Body of pancreas (tissue), 4 donors: ENCODE measurements around the gene MYO1E. TPM values are rescaled to one million over a fixed set of nuclear protein-coding genes. Genes with fewer than 3 reads are reported as not detected.

Source experiments
- ATAC-seq: fragments of 150-250 bp; one replicate; pipeline ENCODE4 v1.9.1; 2016
- DNase-seq, 4 donors: peaks; one replicate each; pipeline ENCODE4 v3.0.0-alpha.2; 2019
- H3K27ac ChIP-seq, 4 donors: fragments of 200-600 bp; sonication (generic); 1 replicate in 3 of 4; 2 replicates in 1 of 4; pipeline versions ENCODE4 v1.5.1 to v1.6.1; 2016 to 2019; ENCODE audit warnings: mild to moderate bottlenecking in 1 of 4, mixed read lengths in 1 of 4, moderate library complexity in 1 of 4
- H3K27me3 ChIP-seq, 2 donors: fragments of 200-600 bp; sonication (generic); one replicate each; pipeline ENCODE4 v1.6.0; 2016; ENCODE audit warnings: mild to moderate bottlenecking in 1 of 2
- H3K36me3 ChIP-seq, 2 donors: fragments of 200-600 bp; sonication (generic); replicated peaks in 1 of 2; 2 replicates each; pipeline ENCODE4 v1.5.1; 2016; ENCODE audit warnings: low read depth in 2 of 2; ENCODE audit not compliant: insufficient read depth in 1 of 2
- H3K4me1 ChIP-seq: fragments of 200-600 bp; sonication (generic); one replicate; pipeline ENCODE4 v1.6.0; 2016
- H3K4me3 ChIP-seq, 2 donors: fragments of 200-600 bp; sonication (generic); 1 replicate in 1 of 2; 2 replicates in 1 of 2; pipeline ENCODE4 v1.5.1; 2016 to 2019
- H3K9me3 ChIP-seq, 3 donors: fragments of 200-600 bp; sonication (generic); 1 replicate in 2 of 3; 2 replicates in 1 of 3; pipeline ENCODE4 v1.5.1; 2016
- POLR2A ChIP-seq, 3 donors: fragments of 450-650 bp; IDR thresholded peaks; one replicate each; pipeline ENCODE4 v1.6.1; 2016; ENCODE audit warnings: antibody characterized with exemption in 3 of 3, mild to moderate bottlenecking in 2 of 3
- WGBS, 2 donors: methylation state at CpG; one replicate each; pipeline ENCODE4 v1.1.5; 2017; 5-methylcytosine and 5-hydroxymethylcytosine counted together
- intact Hi-C: fragments of 100-400 bp; cut with DNase I; formaldehyde crosslinking; loops from one replicate; pipeline ENCODE4 v1.15.1; 2023
- total RNA-seq, 2 donors: library from RNA; depleted of rRNA; stranded (reverse); fragments of >200 nt; gene quantifications; one replicate each; pipeline ENCODE4 v1.1.0, GENCODE V29; 2016
- TF ChIP-seq, protein P1 (sequence below), 7 experiments: fragments of 450-650 bp in 4 of 7; fragments of 200-600 bp in 3 of 7; sonication (generic) in 3 of 7; IDR thresholded peaks; one replicate each; pipeline ENCODE4 v1.5.1; 2016 to 2019; ENCODE audit warnings: antibody characterized with exemption in 7 of 7

The MYO1E gene
- total RNA-seq, 2 donors from 2014 or later, result 14.0 to 48.5 TPM

DNA sequence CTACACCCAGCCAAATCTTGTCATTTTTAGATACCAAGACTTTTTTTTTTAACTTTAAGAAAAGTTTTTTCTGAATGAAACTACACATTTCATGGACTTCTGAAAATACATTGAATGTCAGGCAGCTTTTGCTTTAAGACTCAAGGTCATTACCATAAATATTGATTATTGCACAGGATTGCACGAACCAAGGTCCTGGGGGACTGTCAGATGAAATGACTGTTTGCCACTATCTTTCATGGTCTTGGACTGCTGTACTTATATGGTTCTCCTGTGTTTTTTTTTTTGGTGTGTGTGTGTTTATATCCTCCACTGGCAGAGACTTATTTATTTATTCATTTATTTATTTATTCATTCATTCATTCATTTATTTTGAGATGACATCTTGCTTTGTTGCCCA lies 6.9 kb upstream of the MYO1E start:
- no peak overlapping the region for H3K4me3 ChIP-seq
- ATAC-seq (no peak), DNase-seq (no peak)
- H3K9me3 ChIP-seq, result no peaks in the 10 kb centered on the region
- H3K4me1 ChIP-seq, result no peaks in the 10 kb centered on the region
- 9 to 21% methylated on average over 1 of the region's 1 CpG for WGBS, 2 donors
- no peak overlapping the region for H3K27ac ChIP-seq
- intact Hi-C loops, result no loop called here
- no peaks in the 10 kb centered on the region for H3K27me3 ChIP-seq
- H3K36me3 ChIP-seq, result no peaks in the 10 kb centered on the region
- TF ChIP-seq, protein P1, sequence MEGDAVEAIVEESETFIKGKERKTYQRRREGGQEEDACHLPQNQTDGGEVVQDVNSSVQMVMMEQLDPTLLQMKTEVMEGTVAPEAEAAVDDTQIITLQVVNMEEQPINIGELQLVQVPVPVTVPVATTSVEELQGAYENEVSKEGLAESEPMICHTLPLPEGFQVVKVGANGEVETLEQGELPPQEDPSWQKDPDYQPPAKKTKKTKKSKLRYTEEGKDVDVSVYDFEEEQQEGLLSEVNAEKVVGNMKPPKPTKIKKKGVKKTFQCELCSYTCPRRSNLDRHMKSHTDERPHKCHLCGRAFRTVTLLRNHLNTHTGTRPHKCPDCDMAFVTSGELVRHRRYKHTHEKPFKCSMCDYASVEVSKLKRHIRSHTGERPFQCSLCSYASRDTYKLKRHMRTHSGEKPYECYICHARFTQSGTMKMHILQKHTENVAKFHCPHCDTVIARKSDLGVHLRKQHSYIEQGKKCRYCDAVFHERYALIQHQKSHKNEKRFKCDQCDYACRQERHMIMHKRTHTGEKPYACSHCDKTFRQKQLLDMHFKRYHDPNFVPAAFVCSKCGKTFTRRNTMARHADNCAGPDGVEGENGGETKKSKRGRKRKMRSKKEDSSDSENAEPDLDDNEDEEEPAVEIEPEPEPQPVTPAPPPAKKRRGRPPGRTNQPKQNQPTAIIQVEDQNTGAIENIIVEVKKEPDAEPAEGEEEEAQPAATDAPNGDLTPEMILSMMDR (IDR thresholded peaks at IDR 0.05), result no peak
- no peak for TF ChIP-seq POLR2A (IDR thresholded peaks at IDR 0.05)

DNA sequence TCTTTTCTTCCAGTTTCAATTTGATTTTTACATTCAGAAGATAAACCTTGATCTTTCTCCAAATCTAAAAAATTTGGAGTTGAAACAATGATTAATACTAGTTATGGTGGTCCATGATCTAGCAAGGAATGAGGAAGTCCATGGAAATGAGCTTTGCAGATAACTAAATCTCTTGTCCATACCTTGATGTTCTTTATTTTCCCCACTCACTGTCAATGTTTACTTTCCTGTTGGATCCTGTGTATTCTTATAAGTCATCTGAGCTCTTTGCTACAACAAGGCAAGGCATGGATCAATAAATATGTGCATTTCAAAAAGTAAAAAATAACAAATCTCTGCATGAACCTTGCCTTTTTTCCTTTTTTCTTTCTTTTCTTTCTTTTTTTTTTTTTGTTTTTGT lies 6.2 kb upstream of the MYO1E start:
- ATAC-seq, result no peak
- no peak overlapping the region for H3K27ac ChIP-seq
- DNase-seq, result no peak
- TF ChIP-seq POLR2A (IDR thresholded peaks at IDR 0.05), result no peak
- TF ChIP-seq, protein P1 (IDR thresholded peaks at IDR 0.05), result no peak
- no peaks in the 10 kb centered on the region for H3K9me3 ChIP-seq
- no peaks in the 10 kb centered on the region for H3K36me3 ChIP-seq
- intact Hi-C loops, result no loop called here
- no peaks in the 10 kb centered on the region for H3K4me1 ChIP-seq
- H3K27me3 ChIP-seq, result no peaks in the 10 kb centered on the region
- no peak overlapping the region for H3K4me3 ChIP-seq

DNA sequence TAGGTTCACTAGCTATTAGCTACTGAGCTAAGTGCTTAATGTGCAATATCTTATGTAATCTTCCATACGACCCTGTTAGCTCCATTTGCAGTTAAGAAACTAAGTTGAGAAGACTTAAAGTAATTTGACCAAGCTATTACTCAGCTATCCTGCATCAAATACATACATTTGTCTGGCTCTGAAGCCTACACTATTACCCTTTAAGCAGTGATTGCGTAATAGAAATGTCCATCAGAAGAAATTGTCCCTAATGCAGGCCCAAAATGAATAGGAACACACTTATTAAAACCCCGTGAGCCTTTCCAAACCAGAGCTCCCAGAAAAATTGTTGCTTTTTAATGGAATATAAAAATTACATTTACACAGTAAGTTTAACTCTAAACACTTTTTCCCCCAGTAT lies 5.3 kb upstream of the MYO1E start:
- H3K9me3 ChIP-seq, result no peaks in the 10 kb centered on the region
- H3K36me3 ChIP-seq, result no peaks in the 10 kb centered on the region
- no peaks in the 10 kb centered on the region for H3K4me1 ChIP-seq
- no peak overlapping the region for H3K4me3 ChIP-seq
- intact Hi-C loops, result no loop called here
- no peak for ATAC-seq
- DNase-seq, result no peak
- TF ChIP-seq, protein P1 (IDR thresholded peaks at IDR 0.05), result no peak
- TF ChIP-seq POLR2A (IDR thresholded peaks at IDR 0.05), result no peak
- no peak overlapping the region for H3K27ac ChIP-seq
- H3K27me3 ChIP-seq, result no peaks in the 10 kb centered on the region
- WGBS, 2 donors, result 67 to 77% methylated on average over 3 of the region's 3 CpGs

DNA sequence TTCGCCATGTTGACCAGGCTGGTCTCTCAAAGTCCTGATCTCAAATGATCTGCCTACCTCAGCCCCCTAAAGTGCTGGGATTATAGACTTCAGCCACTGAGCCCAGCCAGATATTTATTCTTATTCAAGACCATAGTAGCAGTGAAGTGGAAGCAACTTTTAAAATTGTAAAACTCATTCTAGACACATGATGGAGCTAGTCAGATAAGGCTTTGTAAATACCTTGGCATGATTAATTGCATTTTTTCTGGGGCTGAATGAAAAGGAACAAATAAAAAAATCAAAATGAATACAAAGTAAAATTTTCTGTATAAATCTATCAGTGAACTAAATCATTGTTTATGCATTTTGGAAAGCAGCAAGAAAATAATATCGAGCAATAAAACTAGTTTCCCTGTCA lies 4.1 kb upstream of the MYO1E start:
- Histone ChIP-seq H3K9me3 (no peaks in the 10 kb centered on the region), H3K36me3 (no peaks in the 10 kb centered on the region), H3K4me3 (no peak overlapping the region), H3K27ac (no peak overlapping the region), H3K27me3 (no peaks in the 10 kb centered on the region), H3K4me1 (no peaks in the 10 kb centered on the region)
- TF ChIP-seq, protein P1 (IDR thresholded peaks at IDR 0.05), result peak in 2 of 7 experiments; percentile 15 to 22
- no peak for TF ChIP-seq POLR2A (IDR thresholded peaks at IDR 0.05)
- no peak for DNase-seq
- ATAC-seq, result no peak
- intact Hi-C loops, result no loop called here
- WGBS, 2 donors, result 58 to 72% methylated on average over 2 of the region's 2 CpGs

DNA sequence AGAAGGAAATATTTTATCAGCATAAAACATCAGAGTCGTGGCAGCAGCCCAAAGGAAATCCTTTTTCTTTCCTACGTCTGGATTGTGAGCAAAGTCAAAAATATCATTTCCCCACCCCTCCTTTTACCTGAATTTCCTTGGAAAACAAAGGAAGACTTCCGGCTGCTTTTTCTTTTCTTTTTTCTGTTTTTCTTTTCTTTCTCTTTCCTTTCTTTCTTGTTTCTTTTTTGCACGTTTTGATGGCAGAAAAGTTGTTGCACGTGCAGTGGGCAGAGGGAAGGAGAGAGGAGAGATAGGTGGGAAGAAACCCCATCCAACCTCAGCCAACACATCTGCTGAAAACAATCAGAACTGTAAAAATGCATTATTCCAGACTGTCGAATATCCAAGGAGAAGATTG lies 544 bp upstream of the MYO1E start:
- DNase-seq (no peak), ATAC-seq (no peak)
- 1% methylated on average over 6 of the region's 6 CpGs for WGBS, 2 donors
- H3K36me3 ChIP-seq, result no peaks in the 10 kb centered on the region
- intact Hi-C loops, result no loop called here
- H3K9me3 ChIP-seq, result no peaks in the 10 kb centered on the region
- peak overlapping the region in 1 of 2 donors; percentile 86 for H3K4me3 ChIP-seq
- peaks cover 11% of the 10 kb centered on the region for H3K4me1 ChIP-seq
- H3K27ac ChIP-seq, result peak overlapping the region; percentile 96 to 98 (median 97)
- TF ChIP-seq, protein P1 (IDR thresholded peaks at IDR 0.05), result no peak
- TF ChIP-seq POLR2A (IDR thresholded peaks at IDR 0.05), result no peak
- H3K27me3 ChIP-seq, result no peaks in the 10 kb centered on the region
